ENCODE measurements around the gene TRIM42.

DNA sequence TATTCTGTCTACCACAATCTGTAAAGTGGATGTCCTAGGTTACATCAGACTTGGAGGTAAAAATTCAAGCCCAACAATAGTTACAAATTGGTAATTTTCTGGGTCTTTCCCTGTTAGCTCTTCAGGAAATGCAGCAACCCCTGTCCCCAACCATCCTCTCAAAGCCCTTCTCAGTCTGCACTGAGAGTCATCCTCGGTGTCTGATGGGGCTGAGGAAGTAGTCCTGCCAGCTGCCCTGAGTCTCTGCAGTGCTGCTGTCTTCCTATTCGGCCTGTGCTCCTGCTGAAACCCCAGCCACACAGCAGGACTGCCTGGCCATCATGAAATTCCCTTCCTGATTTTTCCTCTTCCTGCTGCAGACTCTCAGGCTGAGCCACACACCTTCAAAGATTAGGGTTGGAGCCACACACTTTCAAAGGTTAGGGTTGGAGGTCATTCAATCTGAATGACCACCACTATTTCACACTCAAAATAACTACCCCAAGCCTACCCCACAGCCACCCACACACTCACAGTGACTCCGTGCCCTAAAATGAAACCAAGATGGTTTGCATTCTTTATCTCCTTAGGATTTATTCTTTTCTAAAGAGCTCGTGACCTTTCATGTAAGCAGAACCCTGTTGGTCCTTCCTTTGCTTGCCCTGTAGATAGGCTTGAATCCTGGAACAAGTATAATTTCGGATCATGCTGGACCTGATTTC is 17.6 kb downstream of the TRIM42 start:
- TF ChIP-seq, protein P1, sequence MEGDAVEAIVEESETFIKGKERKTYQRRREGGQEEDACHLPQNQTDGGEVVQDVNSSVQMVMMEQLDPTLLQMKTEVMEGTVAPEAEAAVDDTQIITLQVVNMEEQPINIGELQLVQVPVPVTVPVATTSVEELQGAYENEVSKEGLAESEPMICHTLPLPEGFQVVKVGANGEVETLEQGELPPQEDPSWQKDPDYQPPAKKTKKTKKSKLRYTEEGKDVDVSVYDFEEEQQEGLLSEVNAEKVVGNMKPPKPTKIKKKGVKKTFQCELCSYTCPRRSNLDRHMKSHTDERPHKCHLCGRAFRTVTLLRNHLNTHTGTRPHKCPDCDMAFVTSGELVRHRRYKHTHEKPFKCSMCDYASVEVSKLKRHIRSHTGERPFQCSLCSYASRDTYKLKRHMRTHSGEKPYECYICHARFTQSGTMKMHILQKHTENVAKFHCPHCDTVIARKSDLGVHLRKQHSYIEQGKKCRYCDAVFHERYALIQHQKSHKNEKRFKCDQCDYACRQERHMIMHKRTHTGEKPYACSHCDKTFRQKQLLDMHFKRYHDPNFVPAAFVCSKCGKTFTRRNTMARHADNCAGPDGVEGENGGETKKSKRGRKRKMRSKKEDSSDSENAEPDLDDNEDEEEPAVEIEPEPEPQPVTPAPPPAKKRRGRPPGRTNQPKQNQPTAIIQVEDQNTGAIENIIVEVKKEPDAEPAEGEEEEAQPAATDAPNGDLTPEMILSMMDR (IDR thresholded peaks at IDR 0.05) = no peak
- TF ChIP-seq POLR2AphosphoS5 (IDR thresholded peaks at IDR 0.05) (no peak), EP300 (IDR thresholded peaks at IDR 0.05) (no peak)

Measured in suprapubic skin (tissue), 4 donors.